ENCODE data around the gene DTWD2.
"Not testable (repeated sequence)": the region's sequence is repeated elsewhere in the genome, so short reads cannot be mapped to it uniquely, and the experiment has no call there.

Gene DTWD2

GRCh38 chr5:118980017-118980416, 8.3 kb downstream of the DTWD2 start:
- no peak overlapping the region for H3K27ac ChIP-seq (ENCODE audit: low read length)
- H3K9me3 ChIP-seq (ENCODE audit: control insufficient read depth, insufficient read depth, low read length), result no peaks in the 10 kb centered on the region
- no peak for DNase-seq (ENCODE audit: low read depth, low spot score)
- no peaks in the 10 kb centered on the region for H3K36me3 ChIP-seq (ENCODE audit: control insufficient read depth, insufficient read depth, low read length)
- no peaks in the 10 kb centered on the region for H3K27me3 ChIP-seq (ENCODE audit: control insufficient read depth, insufficient read depth, low read length)
- no CpG with 5 or more reads among the region's 2 CpGs for WGBS (ENCODE audit: insufficient coverage, insufficient read length)
- H3K4me1 ChIP-seq (ENCODE audit: control insufficient read depth, insufficient read depth, low read length), result no peaks in the 10 kb centered on the region
- H3K4me3 ChIP-seq (ENCODE audit: low read length), result no peak overlapping the region

GRCh38 chr5:118973779-118974445, 14.4 kb downstream of the DTWD2 start:
- H3K4me3 ChIP-seq (ENCODE audit: low read length); H3K36me3 ChIP-seq (ENCODE audit: control insufficient read depth, insufficient read depth, low read length); H3K4me1 ChIP-seq (ENCODE audit: control insufficient read depth, insufficient read depth, low read length); DNase-seq (ENCODE audit: low read depth, low spot score); H3K27me3 ChIP-seq (ENCODE audit: control insufficient read depth, insufficient read depth, low read length); H3K27ac ChIP-seq (ENCODE audit: low read length); H3K9me3 ChIP-seq (ENCODE audit: control insufficient read depth, insufficient read depth, low read length): not testable (repeated sequence)
- no CpG with 5 or more reads among the region's 23 CpGs for WGBS (ENCODE audit: insufficient coverage, insufficient read length)

DNA sequence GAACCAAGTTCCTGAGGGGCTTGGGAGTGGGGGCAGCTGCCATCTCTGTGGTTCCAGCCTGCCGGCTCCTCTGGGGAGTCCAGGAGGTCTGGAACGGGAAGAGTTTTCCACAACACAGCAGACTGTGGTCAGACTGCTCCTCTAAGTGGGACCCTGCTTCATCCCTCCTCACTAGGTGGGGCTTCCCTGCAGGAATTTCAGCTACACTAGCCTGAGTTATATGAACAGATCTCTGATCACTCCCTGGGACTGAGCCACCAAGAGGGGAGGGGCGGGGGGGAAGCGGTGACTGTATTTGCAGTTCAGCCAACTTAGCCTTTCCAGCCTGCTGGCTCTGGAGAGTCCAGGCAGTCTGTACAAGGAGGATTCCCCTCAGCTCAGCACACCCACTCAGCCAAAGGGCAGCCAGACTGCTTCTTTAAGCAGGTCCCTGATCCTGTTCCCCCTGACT, 19.4 kb downstream of the DTWD2 start:
- no CpG with 5 or more reads among the region's 4 CpGs for WGBS (ENCODE audit: insufficient coverage, insufficient read length)
- H3K4me1 ChIP-seq (ENCODE audit: control insufficient read depth, insufficient read depth, low read length), result peaks cover 1% of the 10 kb centered on the region
- no peaks in the 10 kb centered on the region for H3K9me3 ChIP-seq (ENCODE audit: control insufficient read depth, insufficient read depth, low read length)
- no peaks in the 10 kb centered on the region for H3K27me3 ChIP-seq (ENCODE audit: control insufficient read depth, insufficient read depth, low read length)
- no peak overlapping the region for H3K27ac ChIP-seq (ENCODE audit: low read length)
- H3K36me3 ChIP-seq (ENCODE audit: control insufficient read depth, insufficient read depth, low read length), result no peaks in the 10 kb centered on the region
- DNase-seq (ENCODE audit: low read depth, low spot score), result no peak
- no peak overlapping the region for H3K4me3 ChIP-seq (ENCODE audit: low read length)

GRCh38 chr5:118968406-118968911, 19.9 kb downstream of the DTWD2 start:
- peaks cover 1% of the 10 kb centered on the region for H3K4me1 ChIP-seq (ENCODE audit: control insufficient read depth, insufficient read depth, low read length)
- H3K9me3 ChIP-seq (ENCODE audit: control insufficient read depth, insufficient read depth, low read length), result no peaks in the 10 kb centered on the region
- no peak overlapping the region for H3K27ac ChIP-seq (ENCODE audit: low read length)
- WGBS (ENCODE audit: insufficient coverage, insufficient read length), result no CpG with 5 or more reads among the region's 8 CpGs
- DNase-seq (ENCODE audit: low read depth, low spot score), result no peak
- H3K4me3 ChIP-seq (ENCODE audit: low read length), result no peak overlapping the region
- H3K36me3 ChIP-seq (ENCODE audit: control insufficient read depth, insufficient read depth, low read length), result no peaks in the 10 kb centered on the region
- no peaks in the 10 kb centered on the region for H3K27me3 ChIP-seq (ENCODE audit: control insufficient read depth, insufficient read depth, low read length)

- no peaks in the 10 kb centered on the region for H3K9me3 ChIP-seq (ENCODE audit: control insufficient read depth, insufficient read depth, low read length)
- no peak for DNase-seq (ENCODE audit: low read depth, low spot score)
- H3K36me3 ChIP-seq (ENCODE audit: control insufficient read depth, insufficient read depth, low read length), result no peaks in the 10 kb centered on the region
- peaks cover 1% of the 10 kb centered on the region for H3K4me1 ChIP-seq (ENCODE audit: control insufficient read depth, insufficient read depth, low read length)
- H3K27me3 ChIP-seq (ENCODE audit: control insufficient read depth, insufficient read depth, low read length), result no peaks in the 10 kb centered on the region
- WGBS (ENCODE audit: insufficient coverage, insufficient read length), result no CpG with 5 or more reads among the region's 2 CpGs
- no peak overlapping the region for H3K27ac ChIP-seq (ENCODE audit: low read length)
- no peak overlapping the region for H3K4me3 ChIP-seq (ENCODE audit: low read length)
These were observed 21.3 kb downstream of the DTWD2 start for GRCh38 chr5:118967059-118967508.

- H3K9me3 ChIP-seq (ENCODE audit: control insufficient read depth, insufficient read depth, low read length), result no peaks in the 10 kb centered on the region
- peaks cover 1% of the 10 kb centered on the region for H3K4me1 ChIP-seq (ENCODE audit: control insufficient read depth, insufficient read depth, low read length)
- DNase-seq (ENCODE audit: low read depth, low spot score), result no peak
- H3K27ac ChIP-seq (ENCODE audit: low read length), result no peak overlapping the region
- no CpG with 5 or more reads among the region's 3 CpGs for WGBS (ENCODE audit: insufficient coverage, insufficient read length)
- H3K4me3 ChIP-seq (ENCODE audit: low read length), result no peak overlapping the region
- H3K27me3 ChIP-seq (ENCODE audit: control insufficient read depth, insufficient read depth, low read length), result no peaks in the 10 kb centered on the region
- H3K36me3 ChIP-seq (ENCODE audit: control insufficient read depth, insufficient read depth, low read length), result no peaks in the 10 kb centered on the region
These were observed 22.5 kb downstream of the DTWD2 start for GRCh38 chr5:118965890-118966289.

GRCh38 chr5:118964970-118965369, 23.4 kb downstream of the DTWD2 start:
- not testable (repeated sequence) for H3K36me3 ChIP-seq (ENCODE audit: control insufficient read depth, insufficient read depth, low read length); H3K9me3 ChIP-seq (ENCODE audit: control insufficient read depth, insufficient read depth, low read length); H3K27me3 ChIP-seq (ENCODE audit: control insufficient read depth, insufficient read depth, low read length); H3K4me1 ChIP-seq (ENCODE audit: control insufficient read depth, insufficient read depth, low read length); H3K27ac ChIP-seq (ENCODE audit: low read length); H3K4me3 ChIP-seq (ENCODE audit: low read length); DNase-seq (ENCODE audit: low read depth, low spot score)
- WGBS (ENCODE audit: insufficient coverage, insufficient read length), result no CpG with 5 or more reads among the region's 34 CpGs

GRCh38 chr5:118964388-118964787, 24.0 kb downstream of the DTWD2 start:
- H3K36me3 ChIP-seq (ENCODE audit: control insufficient read depth, insufficient read depth, low read length); H3K4me1 ChIP-seq (ENCODE audit: control insufficient read depth, insufficient read depth, low read length); DNase-seq (ENCODE audit: low read depth, low spot score); H3K27ac ChIP-seq (ENCODE audit: low read length); H3K9me3 ChIP-seq (ENCODE audit: control insufficient read depth, insufficient read depth, low read length); H3K4me3 ChIP-seq (ENCODE audit: low read length); H3K27me3 ChIP-seq (ENCODE audit: control insufficient read depth, insufficient read depth, low read length): not testable (repeated sequence)
- no CpG with 5 or more reads among the region's 22 CpGs for WGBS (ENCODE audit: insufficient coverage, insufficient read length)

- Histone ChIP-seq H3K36me3 (ENCODE audit: control insufficient read depth, insufficient read depth, low read length) (no peaks in the 10 kb centered on the region), H3K27ac (ENCODE audit: low read length) (no peak overlapping the region), H3K4me1 (ENCODE audit: control insufficient read depth, insufficient read depth, low read length) (no peaks in the 10 kb centered on the region), H3K4me3 (ENCODE audit: low read length) (no peak overlapping the region), H3K9me3 (ENCODE audit: control insufficient read depth, insufficient read depth, low read length) (no peaks in the 10 kb centered on the region), H3K27me3 (ENCODE audit: control insufficient read depth, insufficient read depth, low read length) (no peaks in the 10 kb centered on the region)
- DNase-seq (ENCODE audit: low read depth, low spot score), result no peak
These were observed 25.2 kb downstream of the DTWD2 start for GRCh38 chr5:118963169-118963568.

GRCh38 chr5:118960557-118960956, 27.8 kb downstream of the DTWD2 start:
- H3K9me3 ChIP-seq (ENCODE audit: control insufficient read depth, insufficient read depth, low read length), result no peaks in the 10 kb centered on the region
- H3K4me1 ChIP-seq (ENCODE audit: control insufficient read depth, insufficient read depth, low read length), result no peaks in the 10 kb centered on the region
- H3K36me3 ChIP-seq (ENCODE audit: control insufficient read depth, insufficient read depth, low read length), result no peaks in the 10 kb centered on the region
- H3K27me3 ChIP-seq (ENCODE audit: control insufficient read depth, insufficient read depth, low read length), result no peaks in the 10 kb centered on the region
- H3K4me3 ChIP-seq (ENCODE audit: low read length), result no peak overlapping the region
- no peak overlapping the region for H3K27ac ChIP-seq (ENCODE audit: low read length)
- DNase-seq (ENCODE audit: low read depth, low spot score), result no peak
- no CpG with 5 or more reads among the region's 1 CpG for WGBS (ENCODE audit: insufficient coverage, insufficient read length)

DNA sequence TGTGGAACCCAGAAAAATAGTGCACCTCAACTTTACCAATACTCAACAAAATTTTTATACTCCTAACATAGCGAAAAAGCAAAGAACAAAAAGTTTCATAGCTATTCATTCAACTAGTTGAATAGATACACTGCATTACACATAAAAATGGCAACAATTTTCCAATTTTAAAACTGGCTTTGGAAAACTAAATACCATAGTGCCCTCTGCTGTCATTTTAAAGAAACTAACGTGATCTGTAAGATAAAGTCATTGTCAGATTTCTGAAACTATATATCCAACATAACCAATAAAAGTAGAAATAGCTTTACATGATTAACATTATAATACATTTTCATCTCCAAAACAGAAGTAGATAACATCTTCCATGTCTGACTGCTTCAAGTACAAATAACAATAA, 31.6 kb downstream of the DTWD2 start:
- no peak for DNase-seq (ENCODE audit: low read depth, low spot score)
- Histone ChIP-seq H3K4me1 (ENCODE audit: control insufficient read depth, insufficient read depth, low read length) (no peaks in the 10 kb centered on the region; the same call in 1 of the 2 replicates), H3K9me3 (ENCODE audit: control insufficient read depth, insufficient read depth, low read length) (no peaks in the 10 kb centered on the region), H3K27ac (ENCODE audit: low read length) (no peak overlapping the region), H3K4me3 (ENCODE audit: low read length) (no peak overlapping the region), H3K27me3 (ENCODE audit: control insufficient read depth, insufficient read depth, low read length) (no peaks in the 10 kb centered on the region), H3K36me3 (ENCODE audit: control insufficient read depth, insufficient read depth, low read length) (no peaks in the 10 kb centered on the region)
- WGBS (ENCODE audit: insufficient coverage, insufficient read length), result 100% methylated on average over 1 of the region's 2 CpGs

All from iPS DF 6.9 (cell line).